ENCODE measurements around the gene YY2.

DNA sequence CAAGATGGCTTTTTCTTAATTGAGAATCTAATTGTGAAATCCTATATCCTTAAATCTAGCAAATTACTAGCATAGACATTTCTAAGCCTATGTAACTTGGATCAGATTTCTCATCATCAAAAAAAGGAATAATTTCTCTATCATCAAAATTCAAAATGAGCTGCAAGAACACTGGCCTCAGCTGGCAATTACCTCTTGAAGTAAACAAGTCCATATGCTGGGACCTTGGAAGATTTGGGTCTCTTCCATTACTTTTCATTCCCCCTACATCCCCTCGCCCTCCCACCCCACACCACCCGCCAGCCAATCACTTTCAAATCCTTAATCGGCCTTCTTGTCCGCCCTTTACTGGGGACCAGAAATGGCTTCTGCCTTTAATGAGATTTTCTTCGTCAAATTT lies 39.7 kb upstream of the YY2 start:
- TF ChIP-seq, protein P1, sequence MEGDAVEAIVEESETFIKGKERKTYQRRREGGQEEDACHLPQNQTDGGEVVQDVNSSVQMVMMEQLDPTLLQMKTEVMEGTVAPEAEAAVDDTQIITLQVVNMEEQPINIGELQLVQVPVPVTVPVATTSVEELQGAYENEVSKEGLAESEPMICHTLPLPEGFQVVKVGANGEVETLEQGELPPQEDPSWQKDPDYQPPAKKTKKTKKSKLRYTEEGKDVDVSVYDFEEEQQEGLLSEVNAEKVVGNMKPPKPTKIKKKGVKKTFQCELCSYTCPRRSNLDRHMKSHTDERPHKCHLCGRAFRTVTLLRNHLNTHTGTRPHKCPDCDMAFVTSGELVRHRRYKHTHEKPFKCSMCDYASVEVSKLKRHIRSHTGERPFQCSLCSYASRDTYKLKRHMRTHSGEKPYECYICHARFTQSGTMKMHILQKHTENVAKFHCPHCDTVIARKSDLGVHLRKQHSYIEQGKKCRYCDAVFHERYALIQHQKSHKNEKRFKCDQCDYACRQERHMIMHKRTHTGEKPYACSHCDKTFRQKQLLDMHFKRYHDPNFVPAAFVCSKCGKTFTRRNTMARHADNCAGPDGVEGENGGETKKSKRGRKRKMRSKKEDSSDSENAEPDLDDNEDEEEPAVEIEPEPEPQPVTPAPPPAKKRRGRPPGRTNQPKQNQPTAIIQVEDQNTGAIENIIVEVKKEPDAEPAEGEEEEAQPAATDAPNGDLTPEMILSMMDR (conservative IDR thresholded peaks at IDR 0.05 in 1 of 2, IDR thresholded peaks at IDR 0.05 in 1 of 2; ENCODE audit: extremely low read depth in 1 of 2, insufficient read depth in 1 of 2, low read depth in 1 of 2, low read length in 2 of 2) = no peak
- no peak for TF ChIP-seq EZH2 (IDR thresholded peaks at IDR 0.05; ENCODE audit: borderline replicate concordance, low read length)

All from mammary epithelial cell (primary cell).